ENCODE data around the gene SLC38A6.

Gene SLC38A6

GRCh38 chr14:61047021-61047420 lies 66.0 kb downstream of the SLC38A6 start:
- Histone ChIP-seq H3K79me2 (ENCODE audit: insufficient read depth, low read length) (no peaks in the 10 kb centered on the region), H3K36me3 (ENCODE audit: insufficient read depth, low read length) (no peaks in the 10 kb centered on the region), H2AFZ (ENCODE audit: low read depth, low read length) (no peak overlapping the region), H3K4me2 (ENCODE audit: insufficient read depth, low read length) (no peak overlapping the region), H4K20me1 (ENCODE audit: insufficient read depth, low read length) (no peaks in the 10 kb centered on the region), H3K4me3 (ENCODE audit: low read depth in 1 of 2, low read length in 2 of 2) (no peak overlapping the region), H3K9ac (ENCODE audit: low read depth, low read length) (no peak overlapping the region), H3K27me3 (ENCODE audit: insufficient read depth, low read length, poor library complexity) (no peaks in the 10 kb centered on the region), H3K4me1 (ENCODE audit: insufficient read depth, low read length) (no peaks in the 10 kb centered on the region), H3K9me3 (ENCODE audit: insufficient read depth, low read length, severe bottlenecking) (no peaks in the 10 kb centered on the region), H3K27ac (ENCODE audit: low read length) (no peak overlapping the region)
- DNase-seq: no peak
- ATAC-seq (ENCODE audit: insufficient read depth, low read depth): no peak
- TF ChIP-seq, protein P1, sequence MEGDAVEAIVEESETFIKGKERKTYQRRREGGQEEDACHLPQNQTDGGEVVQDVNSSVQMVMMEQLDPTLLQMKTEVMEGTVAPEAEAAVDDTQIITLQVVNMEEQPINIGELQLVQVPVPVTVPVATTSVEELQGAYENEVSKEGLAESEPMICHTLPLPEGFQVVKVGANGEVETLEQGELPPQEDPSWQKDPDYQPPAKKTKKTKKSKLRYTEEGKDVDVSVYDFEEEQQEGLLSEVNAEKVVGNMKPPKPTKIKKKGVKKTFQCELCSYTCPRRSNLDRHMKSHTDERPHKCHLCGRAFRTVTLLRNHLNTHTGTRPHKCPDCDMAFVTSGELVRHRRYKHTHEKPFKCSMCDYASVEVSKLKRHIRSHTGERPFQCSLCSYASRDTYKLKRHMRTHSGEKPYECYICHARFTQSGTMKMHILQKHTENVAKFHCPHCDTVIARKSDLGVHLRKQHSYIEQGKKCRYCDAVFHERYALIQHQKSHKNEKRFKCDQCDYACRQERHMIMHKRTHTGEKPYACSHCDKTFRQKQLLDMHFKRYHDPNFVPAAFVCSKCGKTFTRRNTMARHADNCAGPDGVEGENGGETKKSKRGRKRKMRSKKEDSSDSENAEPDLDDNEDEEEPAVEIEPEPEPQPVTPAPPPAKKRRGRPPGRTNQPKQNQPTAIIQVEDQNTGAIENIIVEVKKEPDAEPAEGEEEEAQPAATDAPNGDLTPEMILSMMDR (IDR thresholded peaks at IDR 0.05; ENCODE audit: borderline replicate concordance, extremely low read depth, low read length, poor library complexity, severe bottlenecking): no peak
- TF ChIP-seq EZH2 (IDR thresholded peaks at IDR 0.05; ENCODE audit: borderline replicate concordance, low read depth, low read length, severe bottlenecking): no peak

DNA sequence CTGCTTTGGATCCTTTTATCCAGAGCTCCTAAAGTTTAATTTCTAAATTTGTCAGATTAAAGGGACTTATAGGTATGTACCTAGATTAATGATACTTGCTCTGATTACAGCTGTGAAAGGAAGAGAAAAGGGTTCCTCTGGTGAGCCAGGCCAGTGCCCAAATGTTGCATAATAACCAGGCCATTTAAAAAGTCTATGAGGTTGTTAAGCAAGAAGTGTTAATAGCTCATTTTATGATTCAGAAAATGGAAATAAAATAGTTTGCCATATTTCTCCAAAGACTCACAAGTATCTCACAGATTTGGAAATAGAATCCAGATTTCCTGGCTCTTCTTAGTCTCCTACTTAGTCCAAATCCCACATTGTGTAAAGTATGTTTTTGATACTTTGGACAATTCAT lies 67.6 kb downstream of the SLC38A6 start:
- no peak overlapping the region for H3K9ac ChIP-seq (ENCODE audit: low read depth, low read length)
- no peak for TF ChIP-seq EZH2 (IDR thresholded peaks at IDR 0.05; ENCODE audit: borderline replicate concordance, low read depth, low read length, severe bottlenecking)
- TF ChIP-seq, protein P1 (IDR thresholded peaks at IDR 0.05; ENCODE audit: borderline replicate concordance, extremely low read depth, low read length, poor library complexity, severe bottlenecking): no peak

GRCh38 chr14:61050417-61050816 lies 69.4 kb downstream of the SLC38A6 start:
- H3K4me3 ChIP-seq (ENCODE audit: low read depth in 1 of 2, low read length in 2 of 2): no peak overlapping the region
- H3K36me3 ChIP-seq (ENCODE audit: insufficient read depth, low read length): no peaks in the 10 kb centered on the region
- no peak for ATAC-seq (ENCODE audit: insufficient read depth, low read depth)
- H2AFZ ChIP-seq (ENCODE audit: low read depth, low read length): no peak overlapping the region
- H4K20me1 ChIP-seq (ENCODE audit: insufficient read depth, low read length): no peaks in the 10 kb centered on the region
- DNase-seq: no peak
- no peaks in the 10 kb centered on the region for H3K79me2 ChIP-seq (ENCODE audit: insufficient read depth, low read length)
- no peak overlapping the region for H3K9ac ChIP-seq (ENCODE audit: low read depth, low read length)
- no peaks in the 10 kb centered on the region for H3K27me3 ChIP-seq (ENCODE audit: insufficient read depth, low read length, poor library complexity)
- TF ChIP-seq, protein P1 (IDR thresholded peaks at IDR 0.05; ENCODE audit: borderline replicate concordance, extremely low read depth, low read length, poor library complexity, severe bottlenecking): no peak
- TF ChIP-seq EZH2 (IDR thresholded peaks at IDR 0.05; ENCODE audit: borderline replicate concordance, low read depth, low read length, severe bottlenecking): no peak
- no peaks in the 10 kb centered on the region for H3K4me1 ChIP-seq (ENCODE audit: insufficient read depth, low read length)
- H3K9me3 ChIP-seq (ENCODE audit: insufficient read depth, low read length, severe bottlenecking): peaks cover 4% of the 10 kb centered on the region
- no peak overlapping the region for H3K4me2 ChIP-seq (ENCODE audit: insufficient read depth, low read length)
- H3K27ac ChIP-seq (ENCODE audit: low read length): no peak overlapping the region

More for the DNA sequence above, 67.6 kb downstream of the SLC38A6 start:
- H3K9me3 ChIP-seq (ENCODE audit: insufficient read depth, low read length, severe bottlenecking): peaks cover 4% of the 10 kb centered on the region
- H3K27me3 ChIP-seq (ENCODE audit: insufficient read depth, low read length, poor library complexity): no peaks in the 10 kb centered on the region
- H3K27ac ChIP-seq (ENCODE audit: low read length): no peak overlapping the region
- H3K4me2 ChIP-seq (ENCODE audit: insufficient read depth, low read length): no peak overlapping the region
- DNase-seq: no peak
- H4K20me1 ChIP-seq (ENCODE audit: insufficient read depth, low read length): no peaks in the 10 kb centered on the region
- no peaks in the 10 kb centered on the region for H3K36me3 ChIP-seq (ENCODE audit: insufficient read depth, low read length)
- H3K4me1 ChIP-seq (ENCODE audit: insufficient read depth, low read length): no peaks in the 10 kb centered on the region
- H3K79me2 ChIP-seq (ENCODE audit: insufficient read depth, low read length): no peaks in the 10 kb centered on the region
- H3K4me3 ChIP-seq (ENCODE audit: low read depth in 1 of 2, low read length in 2 of 2): no peak overlapping the region
- no peak for ATAC-seq (ENCODE audit: insufficient read depth, low read depth)
- no peak overlapping the region for H2AFZ ChIP-seq (ENCODE audit: low read depth, low read length)

DNA sequence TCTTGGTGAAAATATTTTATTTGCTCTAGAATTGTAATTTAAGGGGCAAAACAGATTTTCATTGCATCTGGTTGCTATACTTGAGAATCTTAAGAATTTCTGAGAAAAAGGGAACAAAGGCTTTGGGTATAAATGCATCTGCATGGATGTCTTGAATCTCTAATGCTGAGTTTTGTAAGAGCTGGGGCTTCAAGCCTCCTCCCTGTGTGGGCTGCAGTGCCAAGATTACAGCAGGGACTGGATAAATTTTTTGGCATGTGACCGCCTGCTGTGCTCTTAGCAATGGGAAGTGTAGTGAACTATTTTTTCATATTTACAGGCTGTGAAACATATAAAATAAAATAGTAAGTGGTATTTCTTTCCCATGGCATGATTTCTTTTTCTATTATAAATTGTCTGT lies 70.0 kb downstream of the SLC38A6 start:
- ATAC-seq (ENCODE audit: insufficient read depth, low read depth): no peak
- Histone ChIP-seq H3K9me3 (ENCODE audit: insufficient read depth, low read length, severe bottlenecking) (peaks cover 4% of the 10 kb centered on the region), H3K4me2 (ENCODE audit: insufficient read depth, low read length) (no peak overlapping the region), H4K20me1 (ENCODE audit: insufficient read depth, low read length) (no peaks in the 10 kb centered on the region), H3K4me1 (ENCODE audit: insufficient read depth, low read length) (no peaks in the 10 kb centered on the region), H3K79me2 (ENCODE audit: insufficient read depth, low read length) (no peaks in the 10 kb centered on the region), H3K27me3 (ENCODE audit: insufficient read depth, low read length, poor library complexity) (no peaks in the 10 kb centered on the region), H3K9ac (ENCODE audit: low read depth, low read length) (no peak overlapping the region), H3K4me3 (ENCODE audit: low read depth in 1 of 2, low read length in 2 of 2) (no peak overlapping the region), H3K36me3 (ENCODE audit: insufficient read depth, low read length) (no peaks in the 10 kb centered on the region), H3K27ac (ENCODE audit: low read length) (no peak overlapping the region), H2AFZ (ENCODE audit: low read depth, low read length) (no peak overlapping the region)
- DNase-seq: no peak
- TF ChIP-seq, protein P1 (IDR thresholded peaks at IDR 0.05; ENCODE audit: borderline replicate concordance, extremely low read depth, low read length, poor library complexity, severe bottlenecking): no peak
- no peak for TF ChIP-seq EZH2 (IDR thresholded peaks at IDR 0.05; ENCODE audit: borderline replicate concordance, low read depth, low read length, severe bottlenecking)
